Nephron (organoid): ENCODE data around the gene KRT17.

Source experiments
- H3K27ac Mint-ChIP-seq, 3 experiments: 2 replicates each; pipeline ENCODE4 v1.8.0; 2020; ENCODE audit warnings: mixed read lengths in 3 of 3, mild to moderate bottlenecking in 2 of 3, moderate library complexity in 1 of 3
- H3K27me3 Mint-ChIP-seq: 2 replicates; pipeline ENCODE4 v1.8.0; 2021; ENCODE audit warnings: low read depth, mild to moderate bottlenecking, moderate library complexity, mixed read lengths
- H3K36me3 Mint-ChIP-seq: 2 replicates; pipeline ENCODE4 v1.8.0; 2020; ENCODE audit warnings: low read depth, mixed read lengths
- H3K4me1 Mint-ChIP-seq: 2 replicates; pipeline ENCODE4 v1.8.0; 2020; ENCODE audit warnings: mixed read lengths
- H3K4me3 Mint-ChIP-seq, 3 experiments: 2 replicates each; pipeline ENCODE4 v1.8.0; 2020; ENCODE audit warnings: mild to moderate bottlenecking in 3 of 3, mixed read lengths in 3 of 3, moderate library complexity in 2 of 3
- H3K9me3 Mint-ChIP-seq: 2 replicates; pipeline ENCODE4 v1.8.0; 2020; ENCODE audit warnings: mixed read lengths
- CTCF ChIP-seq, 3 experiments: fragments of 200-600 bp; sonication (generic); IDR thresholded peaks; one replicate each; pipeline ENCODE4 v1.5.0; 2021; ENCODE audit warnings: antibody characterized with exemption in 3 of 3; ENCODE audit not compliant: unreplicated experiment in 3 of 3

The KRT17 gene

DNA sequence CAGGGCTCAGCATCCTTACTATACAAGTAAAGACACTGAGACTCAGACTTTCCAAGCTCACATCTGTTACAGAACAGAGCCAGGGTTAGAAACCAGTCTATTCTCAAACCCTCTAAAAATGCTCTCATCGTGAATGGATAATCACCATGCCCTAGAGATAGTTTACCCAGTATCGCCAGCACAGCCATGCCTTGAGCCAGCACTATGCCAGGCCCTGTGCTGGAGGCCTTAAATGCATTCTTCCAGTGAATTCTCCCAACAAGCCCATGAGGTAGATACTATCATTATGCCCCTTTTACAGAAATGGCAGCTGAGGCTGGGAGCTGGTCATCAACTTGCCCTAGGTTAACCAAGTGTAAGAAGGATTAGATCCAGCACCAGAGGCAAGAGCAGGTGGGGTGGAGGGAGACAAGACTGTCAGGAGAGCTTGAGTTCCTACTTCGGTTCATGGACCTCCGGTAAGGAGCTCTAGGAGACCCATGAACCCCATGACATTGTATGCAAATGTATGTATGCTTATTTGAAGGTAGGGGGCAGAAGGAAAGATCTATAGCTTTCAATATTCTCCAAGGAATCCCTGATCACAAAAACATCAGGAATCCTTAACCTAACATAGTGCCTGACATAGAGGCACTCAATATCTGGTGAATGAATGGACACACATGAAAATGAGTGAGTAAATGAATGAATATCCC, 42.9 kb downstream of the KRT17 start:
- H3K36me3 Mint-ChIP-seq: no peaks in the 10 kb centered on the region
- no peak overlapping the region for H3K4me3 Mint-ChIP-seq
- H3K9me3 Mint-ChIP-seq: no peaks in the 10 kb centered on the region
- peaks cover 49% of the 10 kb centered on the region for H3K27me3 Mint-ChIP-seq
- peaks cover 5% of the 10 kb centered on the region for H3K4me1 Mint-ChIP-seq
- no peak for TF ChIP-seq CTCF (IDR thresholded peaks at IDR 0.05; ENCODE audit: unreplicated experiment in 3 of 3)
- no peak overlapping the region for H3K27ac Mint-ChIP-seq

GRCh38 chr17:41580687-41581365, 43.5 kb downstream of the KRT17 start:
- no peak overlapping the region for H3K27ac Mint-ChIP-seq

DNA sequence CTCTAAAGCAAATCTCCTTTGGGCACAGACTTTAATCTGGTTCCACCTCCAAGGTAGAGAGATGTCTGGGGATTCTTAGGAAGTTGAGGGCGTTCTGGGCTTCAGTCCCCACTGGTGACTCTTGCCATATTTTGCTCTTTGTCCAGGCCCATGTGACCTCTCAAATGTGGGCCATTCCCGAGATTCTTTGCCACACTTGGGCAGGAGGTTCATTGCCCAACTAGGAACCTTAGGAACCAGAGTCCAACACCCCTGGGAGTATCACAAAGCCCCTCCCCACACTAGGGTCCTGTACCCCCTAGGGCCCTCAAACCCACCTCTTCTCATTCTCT, 44.2 kb downstream of the KRT17 start:
- Mint-ChIP-seq H3K27ac (no peak overlapping the region), H3K4me3 (no peak overlapping the region), H3K9me3 (no peaks in the 10 kb centered on the region), H3K4me1 (peaks cover 5% of the 10 kb centered on the region), H3K27me3 (peaks cover 49% of the 10 kb centered on the region), H3K36me3 (no peaks in the 10 kb centered on the region)
- no peak for TF ChIP-seq CTCF (IDR thresholded peaks at IDR 0.05; ENCODE audit: unreplicated experiment in 3 of 3)

More at GRCh38 chr17:41580687-41581365, 43.5 kb downstream of the KRT17 start:
- TF ChIP-seq CTCF (IDR thresholded peaks at IDR 0.05; ENCODE audit: unreplicated experiment in 3 of 3): no peak
- H3K36me3 Mint-ChIP-seq: no peaks in the 10 kb centered on the region
- peaks cover 5% of the 10 kb centered on the region for H3K4me1 Mint-ChIP-seq
- peaks cover 49% of the 10 kb centered on the region for H3K27me3 Mint-ChIP-seq
- H3K4me3 Mint-ChIP-seq: no peak overlapping the region
- H3K9me3 Mint-ChIP-seq: no peaks in the 10 kb centered on the region

DNA sequence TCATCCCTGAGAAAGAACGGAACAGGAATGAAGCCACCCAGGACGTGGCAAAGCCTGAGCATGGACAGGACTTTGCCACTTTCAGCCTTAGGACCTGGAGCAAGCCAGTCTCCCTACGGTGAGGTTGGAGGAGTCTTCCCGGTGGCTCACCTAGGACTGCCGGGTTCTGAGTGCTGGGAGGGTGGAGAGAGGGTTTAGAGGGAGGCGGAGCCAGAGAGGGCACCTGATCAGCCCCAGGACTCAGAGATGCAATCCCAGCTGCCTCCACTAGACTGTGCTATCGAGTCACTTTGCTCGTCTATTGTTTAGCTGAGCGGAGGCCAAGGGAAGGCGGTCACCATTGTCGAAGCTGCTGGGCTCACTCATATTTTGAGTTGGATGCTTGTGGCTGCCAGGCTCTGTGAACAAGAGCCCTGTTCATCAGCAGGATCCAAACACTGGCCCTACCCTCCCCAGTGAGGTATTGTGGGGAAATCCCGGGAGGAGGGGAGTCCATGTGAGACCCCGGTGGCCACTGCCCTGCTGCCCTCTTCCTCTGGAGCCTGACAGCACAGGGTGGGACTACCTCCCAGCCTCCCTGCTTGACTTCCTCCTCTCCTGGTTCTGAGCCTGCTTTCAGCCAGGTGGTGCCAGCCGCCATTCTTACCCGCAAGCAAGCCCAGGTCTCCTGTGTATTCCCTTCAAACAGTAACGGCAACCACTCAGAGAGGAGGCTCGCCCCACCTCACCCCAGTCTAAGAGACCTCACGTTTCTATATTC, 44.7 kb downstream of the KRT17 start:
- peaks cover 49% of the 10 kb centered on the region for H3K27me3 Mint-ChIP-seq
- no peaks in the 10 kb centered on the region for H3K9me3 Mint-ChIP-seq
- H3K4me3 Mint-ChIP-seq: no peak overlapping the region
- peak overlapping the region in 1 of 3 experiments; percentile 33 for H3K27ac Mint-ChIP-seq
- no peaks in the 10 kb centered on the region for H3K36me3 Mint-ChIP-seq
- peak; percentile 68 to 77 (median 76) for TF ChIP-seq CTCF (IDR thresholded peaks at IDR 0.05; ENCODE audit: unreplicated experiment in 3 of 3)
- H3K4me1 Mint-ChIP-seq: peaks cover 5% of the 10 kb centered on the region

GRCh38 chr17:41578971-41579370, 45.4 kb downstream of the KRT17 start:
- no peak overlapping the region for H3K4me3 Mint-ChIP-seq
- H3K9me3 Mint-ChIP-seq: no peaks in the 10 kb centered on the region
- peaks cover 5% of the 10 kb centered on the region for H3K4me1 Mint-ChIP-seq

More at GRCh38 chr17:41578971-41579370, 45.4 kb downstream of the KRT17 start:
- peaks cover 44% of the 10 kb centered on the region for H3K27me3 Mint-ChIP-seq
- TF ChIP-seq CTCF (IDR thresholded peaks at IDR 0.05; ENCODE audit: unreplicated experiment in 3 of 3): no peak
- H3K36me3 Mint-ChIP-seq: no peaks in the 10 kb centered on the region
- no peak overlapping the region for H3K27ac Mint-ChIP-seq
